ENCODE results near the gene PSEN1.

Gene PSEN1

GRCh38 chr14:73211251-73212040, 75.1 kb downstream of the PSEN1 start:
- peak in 1 of 10 donors; percentile 53 for DNase-seq
- intact Hi-C loops (cut with DNase I) = no loop called here

- no peak for DNase-seq
- intact Hi-C loops (cut with DNase I) = no loop called here
These were observed 79.7 kb downstream of the PSEN1 start for GRCh38 chr14:73216030-73216429.

GRCh38 chr14:73217411-73217810, 81.1 kb downstream of the PSEN1 start:
- intact Hi-C loops (cut with DNase I) = no loop called here
- DNase-seq = no peak

GRCh38 chr14:73220061-73220460, 83.8 kb downstream of the PSEN1 start:
- intact Hi-C loops (cut with DNase I) = no loop called here
- no peak for DNase-seq

- intact Hi-C loops (cut with DNase I) = no loop called here
These were observed 84.3 kb downstream of the PSEN1 start for GRCh38 chr14:73220634-73221033.

GRCh38 chr14:73221945-73222344, 85.6 kb downstream of the PSEN1 start:
- intact Hi-C loops (cut with DNase I) = no loop called here
- DNase-seq = no peak

More at GRCh38 chr14:73220634-73221033, 84.3 kb downstream of the PSEN1 start:
- no peak for DNase-seq

- intact Hi-C loops (cut with DNase I) = no loop called here
- DNase-seq = peak in 3 of 10 donors; percentile 44 to 82 (median 79)
These were observed 86.7 kb downstream of the PSEN1 start for GRCh38 chr14:73223049-73223448.

- no peak for DNase-seq
- intact Hi-C loops (cut with DNase I) = no loop called here
These were observed 89.2 kb downstream of the PSEN1 start for GRCh38 chr14:73225496-73225895.

- intact Hi-C loops (cut with DNase I) = no loop called here
- peak in 1 of 10 donors; percentile 83 for DNase-seq
These were observed 91.8 kb downstream of the PSEN1 start for GRCh38 chr14:73227812-73228781.

- intact Hi-C loops (cut with DNase I) = no loop called here
- DNase-seq = peak in 1 of 10 donors; percentile 46
These were observed 93.7 kb downstream of the PSEN1 start for GRCh38 chr14:73230051-73230450.

- peak in 1 of 10 donors; percentile 59 for DNase-seq
- intact Hi-C loops (cut with DNase I) = no loop called here
These were observed 95.9 kb downstream of the PSEN1 start for GRCh38 chr14:73231981-73232851.

- intact Hi-C loops (cut with DNase I) = no loop called here
These were observed 96.7 kb downstream of the PSEN1 start for GRCh38 chr14:73232984-73233383.

GRCh38 chr14:73233564-73233963, 97.3 kb downstream of the PSEN1 start:
- intact Hi-C loops (cut with DNase I) = no loop called here
- DNase-seq = peak in 1 of 10 donors; percentile 24

More at GRCh38 chr14:73232984-73233383, 96.7 kb downstream of the PSEN1 start:
- DNase-seq = peak in 1 of 10 donors; percentile 55

- no peak for DNase-seq
- intact Hi-C loops (cut with DNase I) = no loop called here
These were observed 97.7 kb downstream of the PSEN1 start for GRCh38 chr14:73234029-73234428.

GRCh38 chr14:73234586-73235394, 98.5 kb downstream of the PSEN1 start:
- intact Hi-C loops (cut with DNase I) = no loop called here
- peak in 1 of 10 donors; percentile 66 for DNase-seq

- intact Hi-C loops (cut with DNase I) = no loop called here
- peak in 1 of 10 donors; percentile 39 for DNase-seq
These were observed 99.3 kb downstream of the PSEN1 start for GRCh38 chr14:73235531-73236155.

- intact Hi-C loops (cut with DNase I) = no loop called here
- DNase-seq = peak in 2 of 10 donors; percentile 41 to 59
These were observed 99.8 kb downstream of the PSEN1 start for GRCh38 chr14:73236157-73236556.

GRCh38 chr14:73236752-73237218, 100.5 kb downstream of the PSEN1 start:
- no peak for DNase-seq
- intact Hi-C loops (cut with DNase I) = no loop called here

Data from posterior cingulate gyrus (tissue), 11 donors.